ENCODE data around the gene G0S2.

Gene G0S2

DNA sequence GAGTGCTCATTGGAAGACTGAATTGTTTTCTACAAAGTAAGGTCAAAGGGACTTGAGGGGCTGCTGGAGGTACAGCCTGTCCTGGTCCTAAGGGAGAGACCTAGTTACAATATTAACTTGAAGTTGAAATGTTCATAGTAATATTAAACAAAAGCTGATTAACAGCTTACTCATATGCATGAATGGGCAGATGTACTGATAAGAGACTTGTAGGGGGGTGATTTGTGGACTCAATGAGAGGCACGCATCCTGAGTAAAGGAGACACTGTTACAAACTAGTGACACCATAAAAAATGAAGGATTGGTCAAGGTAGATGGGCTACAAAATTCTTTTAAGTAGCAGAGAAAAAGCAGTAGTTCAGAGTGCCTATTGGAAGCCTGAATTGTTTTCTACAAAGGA lies 32.1 kb downstream of the G0S2 start:
- H3K27me3 ChIP-seq (ENCODE audit: control insufficient read depth in 3 of 3, insufficient read depth in 3 of 3, low read depth in 1 of 3, low read length in 3 of 3): peaks cover 0 to 4% (median 0%) of the 10 kb centered on the region in 3 experiments
- H3K14ac ChIP-seq (ENCODE audit: low read length): no peak overlapping the region
- no peaks in the 10 kb centered on the region for H3K36me3 ChIP-seq (replicated peaks in 1 of 2; ENCODE audit: control insufficient read depth in 2 of 2, insufficient read depth in 2 of 2, low read length in 2 of 2)
- no peak overlapping the region for H4K91ac ChIP-seq (ENCODE audit: low read depth, low read length, poor library complexity)
- H2BK120ac ChIP-seq (ENCODE audit: low read depth, low read length): no peak overlapping the region
- no peak overlapping the region for H3K23ac ChIP-seq (ENCODE audit: low read depth, low read length, poor library complexity)
- H2AFZ ChIP-seq (ENCODE audit: low read length): no peak overlapping the region
- no peak overlapping the region for H3K4me3 ChIP-seq (ENCODE audit: low read length in 2 of 2)
- no peak overlapping the region for H2BK12ac ChIP-seq (ENCODE audit: low read length)
- H2BK5ac ChIP-seq (ENCODE audit: low read length): no peak overlapping the region
- H2BK15ac ChIP-seq (ENCODE audit: low read length): no peak overlapping the region
- no peak overlapping the region for H3K18ac ChIP-seq (ENCODE audit: low read length)
- H3K9me3 ChIP-seq (replicated peaks in 1 of 2; ENCODE audit: control insufficient read depth in 2 of 2, insufficient read depth in 1 of 2, low read depth in 1 of 2, low read length in 2 of 2): no peaks in the 10 kb centered on the region
- H3K4ac ChIP-seq (ENCODE audit: low read length): no peak overlapping the region
- H4K8ac ChIP-seq (ENCODE audit: low read depth, low read length): no peak overlapping the region
- no peak overlapping the region for H3K9ac ChIP-seq (ENCODE audit: low read depth, low read length, poor library complexity)
- no peaks in the 10 kb centered on the region for H3K4me1 ChIP-seq (ENCODE audit: control insufficient read depth in 2 of 2, insufficient read depth in 1 of 2, low read depth in 1 of 2, low read length in 2 of 2)
- H3K27ac ChIP-seq (replicated peaks; ENCODE audit: low read length): no peak overlapping the region
- no peaks in the 10 kb centered on the region for H3K79me1 ChIP-seq (ENCODE audit: low read depth, low read length)
- WGBS, 2 donors (ENCODE audit: extremely low coverage in 2 of 2, insufficient read length in 2 of 2, insufficient replicate concordance in 1 of 2): no CpG with 5 or more reads among the region's 1 CpG
- no peak overlapping the region for H3K4me2 ChIP-seq (ENCODE audit: insufficient read depth, low read length, poor library complexity, severe bottlenecking)
- H2AK5ac ChIP-seq (ENCODE audit: low read depth, low read length): no peak overlapping the region
- no peak for DNase-seq (ENCODE audit: low spot score)

DNA sequence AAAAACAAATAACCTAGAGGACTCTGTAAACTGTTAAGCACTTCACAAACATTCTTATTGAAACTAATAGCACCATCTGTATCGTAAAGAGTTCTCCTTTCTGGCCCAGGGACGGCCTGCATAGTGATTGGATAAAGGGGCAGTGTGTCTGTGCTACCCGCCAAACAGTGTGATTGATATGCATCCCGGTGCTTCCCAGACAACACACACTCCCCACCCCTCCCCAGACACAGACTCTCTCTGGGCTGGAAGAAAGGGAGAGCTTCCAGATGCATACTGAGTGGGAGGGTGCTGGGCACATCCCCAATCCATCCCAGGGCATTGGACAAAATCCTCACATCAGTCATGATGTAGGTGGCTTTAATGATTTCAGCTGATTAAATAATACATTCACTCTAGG lies 33.1 kb downstream of the G0S2 start:
- Histone ChIP-seq H3K79me1 (ENCODE audit: low read depth, low read length) (no peaks in the 10 kb centered on the region), H2AK5ac (ENCODE audit: low read depth, low read length) (no peak overlapping the region), H3K27me3 (ENCODE audit: control insufficient read depth in 3 of 3, insufficient read depth in 3 of 3, low read depth in 1 of 3, low read length in 3 of 3) (peaks cover 0 to 4% (median 0%) of the 10 kb centered on the region in 3 experiments), H3K27ac (replicated peaks; ENCODE audit: low read length) (no peak overlapping the region), H2BK15ac (ENCODE audit: low read length) (no peak overlapping the region), H3K36me3 (replicated peaks in 1 of 2; ENCODE audit: control insufficient read depth in 2 of 2, insufficient read depth in 2 of 2, low read length in 2 of 2) (no peaks in the 10 kb centered on the region), H3K4me1 (ENCODE audit: control insufficient read depth in 2 of 2, insufficient read depth in 1 of 2, low read depth in 1 of 2, low read length in 2 of 2) (no peaks in the 10 kb centered on the region), H3K9ac (ENCODE audit: low read depth, low read length, poor library complexity) (no peak overlapping the region), H2BK120ac (ENCODE audit: low read depth, low read length) (no peak overlapping the region), H2AFZ (ENCODE audit: low read length) (no peak overlapping the region), H3K9me3 (replicated peaks in 1 of 2; ENCODE audit: control insufficient read depth in 2 of 2, insufficient read depth in 1 of 2, low read depth in 1 of 2, low read length in 2 of 2) (no peaks in the 10 kb centered on the region), H3K23ac (ENCODE audit: low read depth, low read length, poor library complexity) (no peak overlapping the region), H4K91ac (ENCODE audit: low read depth, low read length, poor library complexity) (no peak overlapping the region), H3K4me3 (ENCODE audit: low read length in 2 of 2) (no peak overlapping the region), H2BK5ac (ENCODE audit: low read length) (no peak overlapping the region), H3K4ac (ENCODE audit: low read length) (no peak overlapping the region), H3K18ac (ENCODE audit: low read length) (no peak overlapping the region), H4K8ac (ENCODE audit: low read depth, low read length) (no peak overlapping the region), H3K14ac (ENCODE audit: low read length) (no peak overlapping the region), H2BK12ac (ENCODE audit: low read length) (no peak overlapping the region), H3K4me2 (ENCODE audit: insufficient read depth, low read length, poor library complexity, severe bottlenecking) (no peak overlapping the region)
- WGBS, 2 donors (ENCODE audit: extremely low coverage in 2 of 2, insufficient read length in 2 of 2, insufficient replicate concordance in 1 of 2): no CpG with 5 or more reads among the region's 4 CpGs
- DNase-seq (ENCODE audit: low spot score): no peak

GRCh38 chr1:209710093-209710492 lies 34.9 kb downstream of the G0S2 start:
- Histone ChIP-seq H3K23ac (ENCODE audit: low read depth, low read length, poor library complexity) (no peak overlapping the region), H2BK15ac (ENCODE audit: low read length) (no peak overlapping the region), H4K8ac (ENCODE audit: low read depth, low read length) (no peak overlapping the region), H2AFZ (ENCODE audit: low read length) (no peak overlapping the region), H3K79me1 (ENCODE audit: low read depth, low read length) (no peaks in the 10 kb centered on the region), H3K18ac (ENCODE audit: low read length) (no peak overlapping the region), H3K4me3 (ENCODE audit: low read length in 2 of 2) (no peak overlapping the region), H3K14ac (ENCODE audit: low read length) (no peak overlapping the region), H2AK5ac (ENCODE audit: low read depth, low read length) (no peak overlapping the region), H2BK12ac (ENCODE audit: low read length) (no peak overlapping the region), H3K9me3 (replicated peaks in 1 of 2; ENCODE audit: control insufficient read depth in 2 of 2, insufficient read depth in 1 of 2, low read depth in 1 of 2, low read length in 2 of 2) (no peaks in the 10 kb centered on the region), H3K4me2 (ENCODE audit: insufficient read depth, low read length, poor library complexity, severe bottlenecking) (no peak overlapping the region), H2BK5ac (ENCODE audit: low read length) (no peak overlapping the region), H3K4ac (ENCODE audit: low read length) (no peak overlapping the region), H3K9ac (ENCODE audit: low read depth, low read length, poor library complexity) (no peak overlapping the region), H4K91ac (ENCODE audit: low read depth, low read length, poor library complexity) (no peak overlapping the region), H3K27me3 (ENCODE audit: control insufficient read depth in 3 of 3, insufficient read depth in 3 of 3, low read depth in 1 of 3, low read length in 3 of 3) (peaks cover 0 to 4% (median 0%) of the 10 kb centered on the region in 3 experiments), H3K36me3 (replicated peaks in 1 of 2; ENCODE audit: control insufficient read depth in 2 of 2, insufficient read depth in 2 of 2, low read length in 2 of 2) (no peaks in the 10 kb centered on the region), H3K27ac (replicated peaks; ENCODE audit: low read length) (no peak overlapping the region), H2BK120ac (ENCODE audit: low read depth, low read length) (no peak overlapping the region), H3K4me1 (ENCODE audit: control insufficient read depth in 2 of 2, insufficient read depth in 1 of 2, low read depth in 1 of 2, low read length in 2 of 2) (no peaks in the 10 kb centered on the region)
- WGBS, 2 donors (ENCODE audit: extremely low coverage in 2 of 2, insufficient read length in 2 of 2, insufficient replicate concordance in 1 of 2): no CpG with 5 or more reads among the region's 2 CpGs
- no peak for DNase-seq (ENCODE audit: low spot score)

DNA sequence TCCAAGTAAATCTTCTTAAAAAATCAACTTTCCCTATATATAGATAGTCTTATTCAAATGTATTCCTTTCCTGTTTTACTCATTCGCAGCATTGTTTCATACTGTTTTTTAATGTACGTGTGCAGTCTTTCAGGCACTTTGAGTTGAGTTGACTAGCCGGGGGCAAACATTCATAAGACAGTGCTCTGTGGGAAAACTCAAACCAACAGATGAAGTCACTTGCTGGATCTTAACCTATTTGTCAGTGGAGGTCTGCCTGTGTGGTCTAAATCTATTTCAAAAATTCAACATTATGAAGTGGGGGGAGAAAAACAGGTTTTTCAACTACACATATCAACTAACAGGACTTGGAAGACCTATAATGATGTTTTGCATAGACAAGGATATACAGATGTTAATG lies 35.6 kb downstream of the G0S2 start:
- no CpG with 5 or more reads among the region's 3 CpGs for WGBS, 2 donors (ENCODE audit: extremely low coverage in 2 of 2, insufficient read length in 2 of 2, insufficient replicate concordance in 1 of 2)
- no peak overlapping the region for H2BK12ac ChIP-seq (ENCODE audit: low read length)
- no peak overlapping the region for H3K14ac ChIP-seq (ENCODE audit: low read length)
- H4K91ac ChIP-seq (ENCODE audit: low read depth, low read length, poor library complexity): no peak overlapping the region
- no peaks in the 10 kb centered on the region for H3K79me1 ChIP-seq (ENCODE audit: low read depth, low read length)
- H3K23ac ChIP-seq (ENCODE audit: low read depth, low read length, poor library complexity): no peak overlapping the region
- H2AFZ ChIP-seq (ENCODE audit: low read length): no peak overlapping the region
- H3K4me2 ChIP-seq (ENCODE audit: insufficient read depth, low read length, poor library complexity, severe bottlenecking): no peak overlapping the region
- H2BK15ac ChIP-seq (ENCODE audit: low read length): no peak overlapping the region
- no peaks in the 10 kb centered on the region for H3K36me3 ChIP-seq (replicated peaks in 1 of 2; ENCODE audit: control insufficient read depth in 2 of 2, insufficient read depth in 2 of 2, low read length in 2 of 2)
- H3K27me3 ChIP-seq (ENCODE audit: control insufficient read depth in 3 of 3, insufficient read depth in 3 of 3, low read depth in 1 of 3, low read length in 3 of 3): peaks cover 0 to 4% (median 0%) of the 10 kb centered on the region in 3 experiments
- H3K18ac ChIP-seq (ENCODE audit: low read length): no peak overlapping the region
- no peak overlapping the region for H2BK5ac ChIP-seq (ENCODE audit: low read length)
- H4K8ac ChIP-seq (ENCODE audit: low read depth, low read length): no peak overlapping the region
- DNase-seq (ENCODE audit: low spot score): no peak
- no peak overlapping the region for H3K27ac ChIP-seq (replicated peaks; ENCODE audit: low read length)
- H3K9me3 ChIP-seq (replicated peaks in 1 of 2; ENCODE audit: control insufficient read depth in 2 of 2, insufficient read depth in 1 of 2, low read depth in 1 of 2, low read length in 2 of 2): no peaks in the 10 kb centered on the region
- H3K4ac ChIP-seq (ENCODE audit: low read length): no peak overlapping the region
- H3K9ac ChIP-seq (ENCODE audit: low read depth, low read length, poor library complexity): no peak overlapping the region
- H2BK120ac ChIP-seq (ENCODE audit: low read depth, low read length): no peak overlapping the region
- H3K4me3 ChIP-seq (ENCODE audit: low read length in 2 of 2): no peak overlapping the region
- no peaks in the 10 kb centered on the region for H3K4me1 ChIP-seq (ENCODE audit: control insufficient read depth in 2 of 2, insufficient read depth in 1 of 2, low read depth in 1 of 2, low read length in 2 of 2)
- no peak overlapping the region for H2AK5ac ChIP-seq (ENCODE audit: low read depth, low read length)

Measured in neuronal stem cell (in vitro differentiated cells).